ENCODE data around the gene FILIP1.

The FILIP1 gene

GRCh38 chr6:75326557-75327258, 166.9 kb downstream of the FILIP1 start:
- DNase-seq, result no peak

- no peak for DNase-seq
Observed at GRCh38 chr6:75318900-75319299, 174.7 kb downstream of the FILIP1 start.

GRCh38 chr6:75317503-75318206, 175.9 kb downstream of the FILIP1 start:
- no peak for DNase-seq

- no peak for DNase-seq
Observed at GRCh38 chr6:75315978-75316377, 177.6 kb downstream of the FILIP1 start.

GRCh38 chr6:75308250-75308988, 185.2 kb downstream of the FILIP1 start:
- DNase-seq, result no peak

- DNase-seq, result no peak
Observed at GRCh38 chr6:75307364-75308004, 186.1 kb downstream of the FILIP1 start.

- DNase-seq, result no peak
Observed at GRCh38 chr6:75306064-75306463, 187.5 kb downstream of the FILIP1 start.

- DNase-seq, result no peak
Observed at GRCh38 chr6:75305573-75305972, 188.0 kb downstream of the FILIP1 start.

- DNase-seq, result no peak
Observed at GRCh38 chr6:75302280-75302679, 191.3 kb downstream of the FILIP1 start.

- no peak for DNase-seq
Observed at GRCh38 chr6:75301537-75301936, 192.1 kb downstream of the FILIP1 start.

GRCh38 chr6:75301088-75301487, 192.5 kb downstream of the FILIP1 start:
- no peak for DNase-seq

- peak; percentile 66 for DNase-seq
Observed at GRCh38 chr6:75300531-75300855, 193.1 kb downstream of the FILIP1 start.

- no peak for DNase-seq
Observed at GRCh38 chr6:75299801-75300530, 193.6 kb downstream of the FILIP1 start.

- peak; percentile 64 for DNase-seq
Observed at GRCh38 chr6:75296811-75297779, 196.5 kb downstream of the FILIP1 start.

- no peak for DNase-seq
Observed at GRCh38 chr6:75292555-75292954, 201.0 kb downstream of the FILIP1 start.

GRCh38 chr6:75291744-75292143, 201.9 kb downstream of the FILIP1 start:
- no peak for DNase-seq

GRCh38 chr6:75291331-75291730, 202.3 kb downstream of the FILIP1 start:
- no peak for DNase-seq

GRCh38 chr6:75290136-75290945, 203.3 kb downstream of the FILIP1 start:
- no peak for DNase-seq

GRCh38 chr6:75288023-75288422, 205.6 kb downstream of the FILIP1 start:
- no peak for DNase-seq

GRCh38 chr6:75287424-75287823, 206.2 kb downstream of the FILIP1 start:
- peak; percentile 54 for DNase-seq

- no peak for DNase-seq
Observed at GRCh38 chr6:75286955-75287354, 206.6 kb downstream of the FILIP1 start.
